ENCODE data around the gene COL9A3. TPM values are rescaled to one million over a fixed set of nuclear protein-coding genes. Genes with fewer than 3 reads are reported as not detected.

COL9A3 gene
- total RNA-seq, 1 experiment from 2014 or later = not detected

DNA sequence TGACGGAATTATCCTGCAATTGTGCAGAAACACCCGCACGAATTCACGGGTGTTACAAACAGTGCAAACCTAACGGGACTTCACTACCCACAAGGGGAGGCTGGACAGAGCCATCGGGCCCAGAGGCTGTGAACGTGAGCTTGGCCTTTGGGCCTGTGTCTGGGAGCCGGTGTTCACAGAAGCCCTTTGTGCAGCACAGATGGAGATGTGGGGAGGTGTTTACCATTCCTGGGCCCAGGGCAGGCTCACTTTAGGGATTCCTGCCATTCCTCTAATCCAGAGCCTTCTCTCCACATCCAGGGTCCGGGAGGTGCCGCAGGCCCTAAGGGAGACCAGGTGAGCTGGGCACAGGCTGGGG is 15.0 kb downstream of the COL9A3 start:
- no peak overlapping the region for H3K27ac Mint-ChIP-seq (ENCODE audit: low read depth, unreplicated experiment)
- intact Hi-C loops (cut with micrococcal nuclease) = no loop called here
- POLR2A ChIA-PET = interaction anchor here (0.6 to 2.3 kb wide), 6 partner anchors 16 to 177 kb away, joined by 3 to 7 read pairs (median 4); partner anchors contain the start of genes COL9A3 and TCFL5
- H3K4me1 Mint-ChIP-seq (ENCODE audit: insufficient read depth, unreplicated experiment) = peaks cover 14% of the 10 kb centered on the region
- H3K36me3 Mint-ChIP-seq (ENCODE audit: insufficient read depth, unreplicated experiment) = peaks cover 5% of the 10 kb centered on the region
- H3K27me3 Mint-ChIP-seq (ENCODE audit: insufficient read depth, unreplicated experiment) = no peaks in the 10 kb centered on the region
- H3K9me3 Mint-ChIP-seq (ENCODE audit: unreplicated experiment) = no peaks in the 10 kb centered on the region
- TF ChIP-seq, protein P1, sequence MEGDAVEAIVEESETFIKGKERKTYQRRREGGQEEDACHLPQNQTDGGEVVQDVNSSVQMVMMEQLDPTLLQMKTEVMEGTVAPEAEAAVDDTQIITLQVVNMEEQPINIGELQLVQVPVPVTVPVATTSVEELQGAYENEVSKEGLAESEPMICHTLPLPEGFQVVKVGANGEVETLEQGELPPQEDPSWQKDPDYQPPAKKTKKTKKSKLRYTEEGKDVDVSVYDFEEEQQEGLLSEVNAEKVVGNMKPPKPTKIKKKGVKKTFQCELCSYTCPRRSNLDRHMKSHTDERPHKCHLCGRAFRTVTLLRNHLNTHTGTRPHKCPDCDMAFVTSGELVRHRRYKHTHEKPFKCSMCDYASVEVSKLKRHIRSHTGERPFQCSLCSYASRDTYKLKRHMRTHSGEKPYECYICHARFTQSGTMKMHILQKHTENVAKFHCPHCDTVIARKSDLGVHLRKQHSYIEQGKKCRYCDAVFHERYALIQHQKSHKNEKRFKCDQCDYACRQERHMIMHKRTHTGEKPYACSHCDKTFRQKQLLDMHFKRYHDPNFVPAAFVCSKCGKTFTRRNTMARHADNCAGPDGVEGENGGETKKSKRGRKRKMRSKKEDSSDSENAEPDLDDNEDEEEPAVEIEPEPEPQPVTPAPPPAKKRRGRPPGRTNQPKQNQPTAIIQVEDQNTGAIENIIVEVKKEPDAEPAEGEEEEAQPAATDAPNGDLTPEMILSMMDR (IDR thresholded peaks at IDR 0.05; ENCODE audit: unreplicated experiment) = no peak
- no TSS peak for BruUV-seq (replicated peaks)
- CTCF ChIA-PET = interaction anchor here (0.6 to 1.7 kb wide), 2 partner anchors 23 to 28 kb away, joined by 3 to 9 read pairs; no protein-coding TSS in a partner anchor
- no peak overlapping the region for H3K4me3 Mint-ChIP-seq (ENCODE audit: unreplicated experiment)
- no peak for DNase-seq (ENCODE audit: unreplicated experiment)

DNA sequence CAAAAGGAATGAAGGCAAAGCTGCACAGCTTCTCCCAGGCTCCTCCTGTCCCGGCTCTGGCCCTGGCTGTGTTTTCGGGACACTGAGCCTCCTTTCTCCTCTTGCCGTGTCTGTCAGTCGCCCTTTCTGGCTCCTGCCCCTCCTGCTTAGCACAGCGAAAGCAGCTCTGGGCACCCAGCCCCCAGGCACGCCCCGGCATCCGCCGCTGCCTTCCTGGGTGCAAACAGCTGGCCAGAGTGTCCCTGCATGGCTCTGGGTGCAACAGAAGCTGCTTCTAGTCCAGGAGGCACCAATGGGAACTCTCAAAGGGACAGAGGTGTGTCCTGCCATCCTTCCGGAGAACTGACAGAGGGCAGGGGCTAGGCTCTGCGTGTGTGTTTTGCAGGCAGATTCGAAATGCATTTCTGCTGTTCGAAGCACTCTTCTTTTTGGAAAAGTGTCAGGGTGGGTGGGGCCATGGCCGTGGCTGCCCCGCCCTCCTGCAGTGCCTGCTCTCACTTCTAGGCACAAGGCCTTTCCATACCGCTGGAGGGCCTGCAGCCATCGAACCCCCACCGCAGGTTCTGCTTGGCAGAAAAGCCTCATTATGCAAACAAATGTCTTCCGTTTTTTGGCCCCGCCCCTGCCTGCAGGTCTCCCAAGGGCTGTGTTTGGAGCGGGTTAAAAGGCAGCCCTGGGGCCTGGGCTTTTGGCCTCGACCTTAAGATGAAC is 15.5 kb downstream of the COL9A3 start:
- DNase-seq (ENCODE audit: unreplicated experiment) = peak; percentile 47
- H3K27me3 Mint-ChIP-seq (ENCODE audit: insufficient read depth, unreplicated experiment) = no peaks in the 10 kb centered on the region
- intact Hi-C loops (cut with micrococcal nuclease) = no loop called here
- ChIA-PET POLR2A (interaction anchor here (0.6 to 2.3 kb wide), 6 partner anchors 16 to 176 kb away, joined by 3 to 7 read pairs (median 5); partner anchors contain the start of genes COL9A3 and TCFL5), CTCF (interaction anchor here (0.6 to 1.7 kb wide), 3 partner anchors 10 to 29 kb away, joined by 3 to 9 read pairs (median 3); no protein-coding TSS in a partner anchor)
- no peaks in the 10 kb centered on the region for H3K9me3 Mint-ChIP-seq (ENCODE audit: unreplicated experiment)
- TF ChIP-seq, protein P1 (IDR thresholded peaks at IDR 0.05; ENCODE audit: unreplicated experiment) = no peak
- H3K27ac Mint-ChIP-seq (ENCODE audit: low read depth, unreplicated experiment) = no peak overlapping the region
- H3K4me3 Mint-ChIP-seq (ENCODE audit: unreplicated experiment) = no peak overlapping the region
- H3K4me1 Mint-ChIP-seq (ENCODE audit: insufficient read depth, unreplicated experiment) = peaks cover 14% of the 10 kb centered on the region
- peaks cover 5% of the 10 kb centered on the region for H3K36me3 Mint-ChIP-seq (ENCODE audit: insufficient read depth, unreplicated experiment)
- BruUV-seq (replicated peaks) = no TSS peak

DNA sequence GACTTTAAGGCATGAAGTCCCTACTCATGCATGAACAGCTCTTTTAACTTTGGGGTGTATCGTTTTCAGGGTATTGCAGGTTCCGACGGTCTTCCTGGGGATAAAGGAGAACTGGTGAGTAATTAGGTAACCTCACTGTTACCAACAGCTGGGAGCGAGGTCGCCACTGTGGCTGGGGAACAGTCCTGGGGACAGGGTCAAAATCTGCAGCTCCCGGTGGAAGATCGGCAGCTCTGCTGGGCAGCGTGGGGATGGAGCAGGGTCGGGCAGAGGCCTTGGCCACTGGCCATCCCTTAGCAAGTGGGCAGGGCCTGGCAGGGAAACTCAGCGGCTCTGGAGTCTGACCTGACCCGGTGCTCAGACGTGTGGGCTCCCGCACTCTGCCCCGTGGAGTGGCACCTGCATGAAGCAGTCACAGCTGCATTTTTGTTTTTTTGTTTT is 16.1 kb downstream of the COL9A3 start:
- Mint-ChIP-seq H3K9me3 (ENCODE audit: unreplicated experiment) (no peaks in the 10 kb centered on the region), H3K4me1 (ENCODE audit: insufficient read depth, unreplicated experiment) (peaks cover 17% of the 10 kb centered on the region), H3K27me3 (ENCODE audit: insufficient read depth, unreplicated experiment) (no peaks in the 10 kb centered on the region), H3K4me3 (ENCODE audit: unreplicated experiment) (no peak overlapping the region), H3K36me3 (ENCODE audit: insufficient read depth, unreplicated experiment) (peaks cover 5% of the 10 kb centered on the region), H3K27ac (ENCODE audit: low read depth, unreplicated experiment) (no peak overlapping the region)
- intact Hi-C loops (cut with micrococcal nuclease) = no loop called here
- TF ChIP-seq, protein P1 (IDR thresholded peaks at IDR 0.05; ENCODE audit: unreplicated experiment) = no peak
- no TSS peak for BruUV-seq (replicated peaks)
- ChIA-PET POLR2A (interaction anchor here (1.0 to 2.3 kb wide), 2 partner anchors 29 to 31 kb away, joined by 5 to 7 read pairs; partner anchors contain the start of gene TCFL5), CTCF (interaction anchor here (0.6 to 1.7 kb wide), 4 partner anchors 11 to 217 kb away, joined by 3 to 9 read pairs (median 3); no protein-coding TSS in a partner anchor)
- DNase-seq (ENCODE audit: unreplicated experiment) = no peak

DNA sequence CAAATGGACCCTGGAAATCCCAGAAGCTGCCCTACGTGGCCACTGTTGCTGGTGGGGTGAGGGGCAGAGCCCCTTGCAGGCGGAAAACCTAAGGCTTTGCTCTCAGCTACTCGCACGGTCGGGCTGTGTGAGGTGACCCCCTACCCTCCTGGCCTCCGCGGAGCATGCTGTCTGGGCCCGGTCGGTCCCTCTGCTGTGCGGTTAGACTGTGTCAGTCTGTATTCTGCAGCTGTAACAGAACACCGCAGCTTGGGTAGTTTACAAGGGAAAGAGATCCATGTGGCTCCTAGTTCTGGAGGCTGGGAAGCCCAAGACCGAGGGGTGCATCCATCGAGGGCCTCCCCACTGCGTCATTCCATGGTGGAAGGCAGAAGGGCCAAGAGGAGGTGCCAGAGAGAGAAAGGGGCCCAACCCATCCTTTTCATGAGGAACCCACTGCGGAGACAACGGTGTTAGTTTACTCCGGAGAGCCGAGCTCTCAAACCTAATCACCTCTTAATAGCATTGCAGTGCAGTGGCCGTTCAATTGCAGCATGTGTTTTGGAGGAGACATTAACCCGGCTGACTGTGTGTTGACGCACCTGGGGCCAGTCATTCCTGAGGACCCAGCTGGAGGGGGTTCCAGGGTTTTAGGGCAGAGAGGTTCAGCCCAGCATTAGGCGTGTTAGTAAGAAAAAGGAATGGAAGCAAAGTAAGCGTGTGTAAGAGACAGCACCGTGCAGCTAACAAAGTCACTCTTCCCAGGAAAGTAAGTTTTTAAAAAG is 18.3 kb downstream of the COL9A3 start:
- POLR2A ChIA-PET = interaction anchor here (1.2 to 1.4 kb wide), 3 partner anchors 27 to 32 kb away, joined by 3 to 4 read pairs (median 4); partner anchors contain the start of gene TCFL5
- Mint-ChIP-seq H3K9me3 (ENCODE audit: unreplicated experiment) (no peaks in the 10 kb centered on the region), H3K4me3 (ENCODE audit: unreplicated experiment) (no peak overlapping the region), H3K36me3 (ENCODE audit: insufficient read depth, unreplicated experiment) (peaks cover 5% of the 10 kb centered on the region), H3K27me3 (ENCODE audit: insufficient read depth, unreplicated experiment) (no peaks in the 10 kb centered on the region), H3K4me1 (ENCODE audit: insufficient read depth, unreplicated experiment) (peaks cover 21% of the 10 kb centered on the region), H3K27ac (ENCODE audit: low read depth, unreplicated experiment) (no peak overlapping the region)
- intact Hi-C loops (cut with micrococcal nuclease) = no loop called here
- TF ChIP-seq, protein P1 (IDR thresholded peaks at IDR 0.05; ENCODE audit: unreplicated experiment) = no peak
- no peak for DNase-seq (ENCODE audit: unreplicated experiment)
- BruUV-seq (replicated peaks) = no TSS peak
- CTCF ChIA-PET = interaction anchor here (0.6 to 1.8 kb wide), 5 partner anchors 13 to 219 kb away, joined by 3 to 5 read pairs (median 3); no protein-coding TSS in a partner anchor

Data from MCF 10A (cell line).